Stimulated activated CD4-positive, alpha-beta T cell treated with anti-CD3 and anti-CD28 coated beads, Interleukin-12 subunit alpha, Interleukin-12 subunit beta, amount 100 ng/mL, for 24 hours (primary cell): Measurements from ENCODE around the gene TTC9B.
"Not testable (repeated sequence)": the region's sequence is repeated elsewhere in the genome, so short reads cannot be mapped to it uniquely, and the experiment has no call there.

Source experiments
- DNase-seq, 2 experiments: peaks; one replicate each; pipeline ENCODE4 v3.0.0-alpha.2; 2020; ENCODE audit warnings: low read depth in 2 of 2

Gene TTC9B

GRCh38 chr19:40232949-40233810, 15.0 kb upstream of the TTC9B start:
- no peak for DNase-seq

DNA sequence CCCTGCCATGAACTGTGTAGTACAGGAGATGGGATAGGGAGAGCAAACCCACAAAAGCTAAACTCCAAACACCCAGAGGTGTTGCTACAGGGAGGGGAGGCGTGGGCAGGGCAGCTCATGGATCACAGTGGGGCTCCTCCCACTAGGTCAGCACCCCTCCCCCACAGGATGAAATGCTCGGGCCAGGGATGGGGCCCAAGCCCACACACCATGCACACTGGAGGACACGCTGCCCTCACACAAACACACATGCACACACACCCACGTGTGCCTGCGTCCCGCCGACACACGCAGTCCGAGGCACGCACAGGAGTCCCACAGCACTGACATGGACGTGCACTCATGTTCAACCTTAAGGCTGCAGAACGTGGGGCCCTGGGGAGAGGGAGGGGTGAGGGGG, 14.3 kb upstream of the TTC9B start:
- no peak for DNase-seq

DNA sequence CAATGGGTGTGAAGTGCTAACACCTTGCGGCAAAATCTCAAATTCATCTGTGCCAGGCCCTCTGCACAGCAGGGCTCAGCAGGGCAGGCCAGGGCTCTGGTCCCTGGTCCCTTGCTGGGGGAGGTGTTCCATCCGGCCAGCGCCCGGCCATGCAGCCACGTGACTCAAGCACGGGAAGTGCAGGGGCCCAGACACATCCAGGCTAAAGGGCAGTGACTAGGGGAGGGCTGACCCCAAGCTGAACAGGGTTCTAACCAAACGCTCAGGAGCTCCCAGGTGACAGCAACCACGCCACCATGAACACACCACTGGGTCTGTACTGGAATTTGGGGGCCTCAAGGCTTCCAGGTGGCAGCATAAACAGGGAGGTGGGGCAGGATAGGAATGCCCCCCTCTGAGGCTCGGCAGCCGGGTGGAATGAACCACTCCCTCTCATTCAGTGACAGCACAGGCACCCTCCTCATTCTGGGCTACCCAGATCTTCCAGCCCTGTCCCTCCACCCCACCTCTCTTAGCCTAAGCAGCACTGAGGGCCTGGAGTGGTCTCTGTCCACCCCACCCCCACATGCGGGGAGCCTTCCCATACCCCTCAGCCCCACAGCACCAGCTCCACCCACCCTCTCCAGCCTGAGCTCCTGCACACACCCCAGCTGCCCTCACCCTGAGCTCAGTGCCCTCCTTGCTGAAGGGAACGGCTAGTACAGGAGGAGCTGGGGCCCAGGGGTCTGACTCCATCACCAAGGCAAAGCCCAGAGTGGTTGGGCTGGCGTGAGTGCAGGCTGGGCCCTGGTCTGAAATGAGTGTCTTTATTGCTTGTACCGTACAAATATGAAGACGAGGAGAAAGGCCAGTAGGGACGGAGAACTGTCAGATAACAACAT, 13.6 kb upstream of the TTC9B start:
- no peak for DNase-seq

GRCh38 chr19:40231057-40231456, 12.9 kb upstream of the TTC9B start:
- DNase-seq, result no peak

- no peak for DNase-seq
These were observed 11.8 kb upstream of the TTC9B start for GRCh38 chr19:40229926-40230417.

DNA sequence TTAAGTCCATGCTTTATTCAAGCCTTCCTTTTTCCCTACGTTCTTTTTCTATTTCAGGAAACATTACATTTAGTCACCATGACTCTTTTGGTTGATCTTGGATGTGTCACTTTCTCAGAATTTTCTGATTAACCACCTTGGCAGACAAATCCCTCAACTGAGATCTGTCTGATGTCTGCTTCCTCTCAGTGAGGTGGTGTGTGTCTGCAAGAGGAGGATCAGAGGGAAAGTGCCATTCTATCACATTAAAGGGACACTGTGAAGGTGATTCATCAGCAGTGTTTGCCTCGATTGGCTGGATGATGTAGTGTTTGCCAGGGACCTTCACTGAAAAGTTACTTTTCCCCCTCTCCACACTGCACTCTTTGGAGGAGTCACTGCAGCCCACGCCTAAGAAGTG, 11.3 kb upstream of the TTC9B start:
- no peak for DNase-seq

- no peak for DNase-seq
These were observed 10.7 kb upstream of the TTC9B start for GRCh38 chr19:40228863-40229262.

DNA sequence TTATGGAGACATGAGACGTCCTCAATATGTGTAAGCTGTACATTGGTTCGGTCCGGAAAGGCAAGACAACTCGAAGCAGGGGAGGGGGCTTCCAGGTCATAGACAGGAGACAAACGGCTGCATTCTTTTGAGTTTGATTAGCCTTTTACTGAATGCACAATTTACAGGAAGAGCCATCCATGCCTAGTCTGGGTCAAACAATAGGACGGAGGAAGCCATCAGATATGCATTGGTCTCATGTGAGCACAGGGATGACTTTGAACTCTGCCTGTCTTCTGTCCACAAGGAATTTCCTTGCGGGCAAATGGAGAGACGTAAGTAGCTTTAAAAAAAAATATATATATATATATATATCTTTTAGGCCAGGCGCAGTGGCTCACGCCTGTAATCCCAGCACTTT, 10.2 kb upstream of the TTC9B start:
- DNase-seq, result no peak

- no peak for DNase-seq
These were observed 7.5 kb upstream of the TTC9B start for GRCh38 chr19:40225440-40226305.

- DNase-seq, result no peak
These were observed 6.4 kb upstream of the TTC9B start for GRCh38 chr19:40224342-40225150.

DNA sequence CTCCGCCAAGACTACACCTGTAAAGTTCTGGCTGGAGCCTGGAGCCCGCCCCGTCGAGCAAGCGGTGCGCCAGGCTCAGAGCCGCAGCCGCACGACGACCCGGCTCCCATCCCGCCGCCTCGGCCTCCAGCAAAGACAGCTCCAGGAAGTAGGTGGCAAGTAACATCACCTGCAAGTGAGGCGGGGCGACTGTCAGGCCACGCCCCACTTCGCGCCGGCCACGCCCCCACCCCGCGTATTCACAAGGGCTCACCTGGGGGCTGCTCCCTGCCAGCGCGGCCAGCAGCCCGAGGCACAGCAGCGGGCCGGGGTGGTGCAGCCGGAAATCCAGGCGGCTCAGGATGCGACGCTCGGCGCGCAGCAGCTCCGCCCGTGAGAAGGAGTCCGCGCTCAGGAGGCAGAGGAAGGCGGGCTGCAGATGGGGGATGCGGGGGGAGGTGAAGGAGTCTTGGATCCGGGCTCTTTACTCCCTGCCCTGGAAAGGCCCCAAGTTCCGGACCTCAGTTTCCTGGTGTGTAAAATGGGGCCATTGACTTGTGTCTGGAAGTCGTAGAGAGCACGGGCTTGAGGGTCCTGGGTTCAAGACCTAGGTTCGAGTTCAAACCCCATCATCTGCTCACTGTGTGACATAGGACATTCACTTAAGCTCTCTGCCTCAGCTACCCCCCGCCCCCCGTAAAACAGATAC, 5.1 kb upstream of the TTC9B start:
- no peak for DNase-seq

GRCh38 chr19:40221858-40222619, 3.9 kb upstream of the TTC9B start:
- peak; percentile 41 to 60 for DNase-seq

GRCh38 chr19:40220674-40221073, 2.5 kb upstream of the TTC9B start:
- DNase-seq, result no peak

DNA sequence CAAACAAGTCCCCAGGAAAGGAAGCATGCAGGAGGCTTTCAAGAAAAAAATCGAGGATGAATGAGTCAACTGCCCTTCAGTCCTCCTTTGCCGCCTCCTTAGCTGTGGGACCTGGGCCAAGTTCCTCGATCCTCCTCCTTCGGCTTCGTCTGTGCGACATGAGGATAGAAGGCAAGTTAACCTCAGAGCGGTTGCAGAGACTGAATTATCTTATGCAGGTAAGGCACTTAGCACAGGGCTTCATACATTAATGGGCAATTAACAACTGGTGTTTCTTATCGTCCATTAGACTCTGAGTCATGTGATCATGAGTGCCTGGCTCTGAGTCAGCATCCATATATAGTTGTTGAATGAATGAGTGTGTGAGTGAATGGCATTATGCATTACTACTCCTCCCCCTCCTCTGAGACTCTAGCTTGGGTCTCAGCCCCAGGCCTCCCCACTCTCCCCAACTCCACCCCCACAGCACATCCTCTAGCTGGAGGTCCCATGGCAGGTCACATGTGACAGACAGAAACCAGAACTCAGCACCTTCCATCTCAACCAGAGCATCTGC, 1.6 kb upstream of the TTC9B start:
- no peak for DNase-seq

DNA sequence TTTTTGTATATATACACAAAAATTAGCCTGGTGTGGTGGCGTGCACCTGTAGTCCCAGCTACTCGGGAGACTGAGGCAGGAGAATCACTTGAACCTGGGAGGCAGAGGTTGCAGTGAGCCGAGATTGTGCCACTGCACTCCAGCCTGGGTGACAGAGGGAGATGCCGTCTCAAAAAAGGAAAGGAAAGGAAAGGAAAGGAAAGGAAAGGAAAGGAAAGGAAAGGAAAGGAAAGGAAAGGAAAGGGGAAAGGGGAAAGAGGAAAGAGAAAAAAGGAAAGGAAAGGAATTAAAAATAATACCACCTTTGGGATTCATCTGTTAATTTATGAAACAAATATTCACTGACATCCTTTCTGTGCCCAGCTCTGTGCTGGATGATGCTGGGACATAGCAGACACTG, 845 bp upstream of the TTC9B start:
- not testable (repeated sequence) for DNase-seq

- no peak for DNase-seq
These were observed 965 bp downstream of the TTC9B start for GRCh38 chr19:40217027-40217810.

DNA sequence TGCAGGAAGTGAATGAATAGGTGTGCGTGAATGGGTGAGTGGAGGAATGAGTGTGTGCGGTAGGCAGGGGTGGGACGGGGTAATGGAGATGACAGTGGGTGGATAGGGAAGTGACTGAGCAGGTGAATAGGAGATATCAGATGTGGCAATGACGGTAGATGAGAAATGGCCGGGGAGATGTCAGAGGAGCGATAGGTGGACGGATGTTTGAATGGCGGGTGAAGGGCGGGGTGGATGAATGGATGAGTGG, 1.5 kb downstream of the TTC9B start:
- DNase-seq, result no peak

DNA sequence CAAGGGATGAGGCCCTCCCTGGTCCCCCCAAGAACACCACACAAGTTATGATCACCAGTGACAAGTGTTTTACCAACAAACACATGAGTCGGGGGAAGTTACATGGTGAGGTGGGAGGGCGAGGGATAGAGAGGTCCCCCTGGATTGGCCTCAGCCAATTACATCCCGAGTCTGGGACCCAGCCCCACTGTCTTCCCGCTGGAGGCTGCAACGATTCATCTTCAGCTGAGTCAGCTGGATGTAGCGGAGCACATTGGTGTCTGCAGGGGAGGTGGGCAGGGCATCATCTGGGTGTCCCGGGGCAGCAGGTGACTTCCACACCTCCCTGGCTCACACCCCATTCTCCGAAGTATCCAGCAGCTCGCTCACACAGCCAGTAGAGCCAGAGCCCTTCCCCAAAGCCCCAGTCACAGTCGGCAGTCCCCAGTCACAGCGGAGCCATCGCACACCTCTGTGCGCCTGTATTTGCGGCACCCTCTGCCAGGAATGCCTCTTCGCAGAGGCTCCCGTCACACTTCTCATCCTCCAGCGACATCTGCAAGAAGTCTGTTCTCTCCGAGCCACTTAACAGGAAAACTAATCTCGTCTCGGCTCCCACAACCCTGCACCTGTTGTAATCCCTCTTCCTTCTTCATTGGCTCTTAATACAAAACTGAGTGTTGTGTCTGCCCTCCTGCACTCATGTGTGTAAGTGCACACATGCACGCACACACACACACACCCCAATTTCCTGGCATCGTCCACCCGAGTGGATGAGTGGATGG, 2.0 kb downstream of the TTC9B start:
- no peak for DNase-seq
